NCI-H446 treated with DMSO at 0.1 percent for 48 hours (cell line): ENCODE data around the gene APRT.

ENCODE experiments used
- DNase-seq: peaks from one replicate; lab custom pipeline; 2025; lab: John Stamatoyannopoulos, UW

APRT gene

GRCh38 chr16:88811769-88812512 lies at the start of gene APRT:
Gene APRT, minus strand, starts transcription at chr16:88811928. Its CDS starts 29 bp downstream, at chr16:88811899.
- peak; percentile 26 for DNase-seq

GRCh38 chr16:88861359-88861758 lies 49.6 kb upstream of the APRT start:
- DNase-seq: no peak

- no peak for DNase-seq
These were observed 47.8 kb upstream of the APRT start for GRCh38 chr16:88859381-88860091.

GRCh38 chr16:88857728-88858339 lies 46.1 kb upstream of the APRT start:
- no peak for DNase-seq

- DNase-seq: peak; percentile 65
These were observed 45.4 kb upstream of the APRT start, which contains the start of the genes GALNS and TRAPPC2L for GRCh38 chr16:88856828-88857727. Gene GALNS, minus strand, starts transcription at chr16:88856947. Its CDS starts 70 bp downstream, at chr16:88856877. Gene TRAPPC2L, plus strand, starts transcription at chr16:88857127. Its CDS starts 24 bp downstream, at chr16:88857151.

- DNase-seq: no peak
These were observed 44.5 kb upstream of the APRT start for GRCh38 chr16:88856122-88856827.

- DNase-seq: no peak
These were observed 44.0 kb upstream of the APRT start for GRCh38 chr16:88855736-88856121.

- no peak for DNase-seq
These were observed 43.4 kb upstream of the APRT start for GRCh38 chr16:88855176-88855575.

GRCh38 chr16:88854306-88855111 lies 42.8 kb upstream of the APRT start:
- DNase-seq: no peak

GRCh38 chr16:88853325-88853941 lies 41.7 kb upstream of the APRT start:
- no peak for DNase-seq

GRCh38 chr16:88851616-88852015 lies 39.9 kb upstream of the APRT start:
- DNase-seq: no peak

GRCh38 chr16:88850531-88851199 lies 38.9 kb upstream of the APRT start:
- no peak for DNase-seq

GRCh38 chr16:88848557-88848956 lies 36.8 kb upstream of the APRT start:
- DNase-seq: no peak

- no peak for DNase-seq
These were observed 35.9 kb upstream of the APRT start for GRCh38 chr16:88847654-88848053.

- DNase-seq: no peak
These were observed 34.4 kb upstream of the APRT start for GRCh38 chr16:88846088-88846487.

GRCh38 chr16:88844419-88845036 lies 32.8 kb upstream of the APRT start:
- DNase-seq: no peak

- DNase-seq: no peak
These were observed 31.5 kb upstream of the APRT start for GRCh38 chr16:88843256-88843655.

- DNase-seq: no peak
These were observed 31.1 kb upstream of the APRT start for GRCh38 chr16:88842806-88843205.

GRCh38 chr16:88842308-88842756 lies 30.6 kb upstream of the APRT start:
- no peak for DNase-seq
